Activated CD4-positive, alpha-beta T cell treated with anti-CD3 and anti-CD28 coated beads, Interleukin-2, amount 50 U/mL, for 16 hours (primary cell): ENCODE data around the gene PCDHGA1.
"Not testable (repeated sequence)": the region's sequence is repeated elsewhere in the genome, so short reads cannot be mapped to it uniquely, and the experiment has no call there.

Source experiments
- DNase-seq: peaks from one replicate; pipeline ENCODE4 v3.0.0-alpha.2; 2020

PCDHGA1 gene

DNA sequence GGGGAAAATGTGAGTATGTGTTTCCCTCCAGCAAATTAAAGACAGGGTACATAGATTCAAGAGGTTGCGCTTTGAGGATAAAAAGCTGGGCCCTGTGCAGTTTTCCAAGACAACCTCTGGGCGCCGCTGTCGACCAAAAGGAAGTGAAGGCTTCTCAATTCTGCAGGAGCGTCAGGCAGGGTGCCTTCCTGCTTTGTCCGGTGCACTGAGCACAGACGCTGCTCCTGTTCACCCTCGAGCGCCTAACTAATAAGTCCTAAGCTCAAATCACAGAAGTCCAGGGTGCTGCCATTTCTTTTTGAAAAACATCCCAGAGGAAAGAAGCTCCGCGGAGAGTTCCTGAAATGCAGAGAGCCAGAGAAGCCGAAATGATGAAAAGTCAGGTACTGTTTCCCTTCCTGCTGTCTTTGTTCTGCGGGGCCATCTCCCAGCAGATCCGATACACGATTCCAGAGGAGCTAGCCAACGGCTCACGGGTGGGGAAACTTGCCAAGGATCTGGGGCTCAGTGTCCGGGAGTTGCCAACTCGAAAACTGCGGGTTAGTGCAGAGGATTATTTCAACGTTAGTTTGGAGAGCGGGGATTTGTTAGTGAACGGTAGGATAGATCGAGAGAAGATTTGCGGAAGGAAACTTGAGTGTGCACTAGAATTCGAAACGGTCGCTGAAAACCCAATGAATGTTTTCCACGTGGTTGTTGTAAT, 19.8 kb downstream of the PCDHGA1 start, which contains the start of gene PCDHGB1:
Gene PCDHGB1, plus strand, starts transcription at position 183 of the 703 bp plus-strand sequence. Its CDS starts 162 bp downstream, at position 345.
- peak; percentile 21 for DNase-seq

GRCh38 chr5:141351591-141351990, 21.3 kb downstream of the PCDHGA1 start:
- DNase-seq = no peak

DNA sequence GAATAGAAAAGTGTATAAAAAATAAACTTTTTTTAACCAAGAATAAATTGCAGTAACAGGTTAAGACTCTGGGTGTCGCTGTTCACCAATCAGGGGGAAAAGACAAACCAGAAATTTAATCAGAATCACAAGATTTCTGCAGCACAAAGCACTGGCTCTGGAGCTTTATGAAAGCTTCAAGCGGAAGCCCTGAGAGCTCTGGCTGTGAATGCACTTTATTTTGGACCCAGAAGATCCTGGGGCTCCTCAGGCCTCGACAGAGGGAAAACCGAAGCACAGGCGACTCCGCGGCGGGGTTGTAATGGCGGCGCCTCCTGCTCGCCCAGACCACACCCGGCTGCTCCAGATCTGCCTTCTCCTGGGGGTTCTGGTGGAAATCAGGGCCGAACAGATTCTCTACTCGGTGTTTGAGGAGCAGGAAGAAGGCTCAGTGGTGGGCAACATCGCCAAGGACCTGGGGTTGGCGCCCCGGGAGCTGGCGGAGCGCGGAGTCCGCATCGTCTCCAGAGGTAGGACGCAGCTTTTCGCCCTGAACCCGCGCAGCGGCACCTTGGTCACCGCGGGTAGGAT, 24.7 kb downstream of the PCDHGA1 start, which contains the start of gene PCDHGA4:
Gene PCDHGA4, plus strand, starts transcription at position 122 of the 570 bp plus-strand sequence. Its CDS starts 87 bp downstream, at position 209.
- DNase-seq = no peak

- no peak for DNase-seq
These were observed 25.3 kb downstream of the PCDHGA1 start for GRCh38 chr5:141355641-141356040.

- no peak for DNase-seq
These were observed 25.8 kb downstream of the PCDHGA1 start for GRCh38 chr5:141356133-141356532.

DNA sequence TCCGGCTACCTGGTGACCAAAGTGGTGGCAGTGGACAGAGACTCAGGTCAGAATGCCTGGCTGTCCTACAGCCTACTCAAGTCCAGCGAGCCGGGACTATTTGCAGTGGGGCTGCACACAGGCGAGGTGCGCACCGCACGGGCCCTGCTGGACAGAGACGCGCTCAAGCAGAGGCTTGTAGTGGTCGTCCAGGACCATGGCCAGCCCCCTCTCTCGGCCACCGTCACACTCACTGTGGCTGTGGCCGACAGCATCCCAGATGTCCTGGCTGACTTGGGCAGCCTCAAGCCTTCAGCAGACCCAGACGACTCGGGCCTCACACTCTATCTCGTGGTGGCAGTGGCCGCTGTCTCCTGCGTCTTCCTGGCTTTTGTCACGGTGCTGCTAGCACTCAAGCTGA, 26.6 kb downstream of the PCDHGA1 start:
- DNase-seq = no peak

- no peak for DNase-seq
These were observed 29.6 kb downstream of the PCDHGA1 start, which contains the start of gene PCDHGB2 for GRCh38 chr5:141359790-141360426. Gene PCDHGB2, plus strand, starts transcription at chr5:141359994. Its CDS starts 142 bp downstream, at chr5:141360136.

DNA sequence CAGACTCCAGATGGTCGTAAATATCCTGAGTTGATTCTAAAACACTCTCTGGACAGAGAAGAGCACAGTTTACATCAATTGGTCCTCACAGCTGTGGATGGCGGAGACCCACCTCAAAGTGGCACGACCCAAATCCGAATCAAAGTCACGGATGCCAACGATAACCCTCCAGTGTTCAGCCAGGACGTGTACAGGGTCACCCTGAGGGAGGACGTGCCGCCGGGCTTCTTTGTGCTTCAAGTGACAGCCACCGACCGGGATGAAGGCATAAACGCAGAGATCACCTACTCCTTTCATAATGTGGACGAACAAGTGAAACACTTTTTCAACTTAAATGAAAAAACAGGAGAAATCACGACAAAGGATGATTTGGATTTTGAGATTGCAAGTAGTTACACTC, 30.4 kb downstream of the PCDHGA1 start:
- no peak for DNase-seq

DNA sequence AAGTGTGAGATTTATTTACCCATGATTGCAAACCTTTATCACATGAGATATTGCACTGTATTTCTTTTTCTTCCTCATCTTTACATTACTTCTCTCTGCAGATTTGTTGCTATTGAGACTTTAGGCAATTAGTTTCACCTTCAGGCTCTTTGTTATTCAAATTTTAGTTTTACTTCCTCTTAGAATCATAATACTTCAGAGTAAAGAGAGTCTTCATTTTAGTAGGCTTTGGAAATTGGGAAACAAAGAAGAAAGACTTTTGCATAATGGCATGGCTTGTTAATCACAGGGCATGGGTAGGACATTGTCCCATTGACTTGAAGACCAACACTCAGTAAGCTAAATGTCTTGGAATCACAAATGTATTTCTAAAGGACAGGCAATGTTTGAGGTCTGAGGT, 32.4 kb downstream of the PCDHGA1 start:
- DNase-seq = no peak

GRCh38 chr5:141363952-141364660, 33.8 kb downstream of the PCDHGA1 start, which contains the start of gene PCDHGA5:
Gene PCDHGA5, plus strand, starts transcription at chr5:141364162. Its CDS starts 169 bp downstream, at chr5:141364331.
- DNase-seq = no peak

DNA sequence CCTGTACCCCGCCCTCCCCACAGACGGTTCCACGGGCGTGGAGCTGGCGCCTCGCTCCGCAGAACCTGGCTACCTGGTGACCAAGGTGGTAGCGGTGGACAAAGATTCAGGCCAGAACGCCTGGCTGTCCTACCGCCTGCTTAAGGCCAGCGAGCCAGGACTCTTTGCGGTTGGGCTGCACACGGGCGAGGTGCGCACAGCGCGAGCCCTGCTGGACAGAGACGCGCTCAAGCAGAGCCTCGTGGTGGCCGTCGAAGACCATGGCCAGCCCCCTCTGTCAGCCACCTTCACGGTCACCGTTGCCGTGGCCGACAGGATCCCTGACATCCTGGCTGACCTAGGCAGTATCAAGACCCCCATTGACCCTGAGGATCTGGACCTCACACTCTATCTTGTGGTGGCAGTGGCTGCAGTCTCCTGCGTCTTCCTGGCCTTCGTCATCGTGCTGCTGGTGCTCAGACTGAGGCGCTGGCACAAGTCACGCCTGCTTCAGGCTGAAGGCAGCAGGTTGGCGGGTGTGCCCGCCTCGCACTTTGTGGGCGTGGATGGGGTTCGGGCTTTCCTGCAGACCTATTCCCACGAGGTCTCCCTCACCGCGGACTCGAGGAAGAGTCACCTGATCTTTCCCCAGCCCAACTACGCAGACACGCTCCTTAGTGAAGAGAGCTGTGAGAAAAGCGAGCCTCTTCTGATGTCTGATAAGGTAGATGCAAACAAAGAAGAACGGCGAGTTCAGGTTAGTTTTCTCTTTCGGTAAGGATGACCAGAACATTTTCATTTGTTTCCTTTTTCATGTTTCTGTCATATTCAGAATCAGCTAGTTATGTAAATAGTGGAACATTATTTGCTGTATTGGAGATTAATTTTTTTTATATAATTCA, 35.9 kb downstream of the PCDHGA1 start:
- DNase-seq = no peak

- DNase-seq = peak; percentile 32
These were observed 39.9 kb downstream of the PCDHGA1 start, which contains the start of gene PCDHGB3 for GRCh38 chr5:141369994-141370848. Gene PCDHGB3, plus strand, starts transcription at chr5:141370242. Its CDS starts 153 bp downstream, at chr5:141370395.

GRCh38 chr5:141371572-141372475, 41.5 kb downstream of the PCDHGA1 start:
- no peak for DNase-seq

- peak; percentile 6 for DNase-seq
These were observed 43.5 kb downstream of the PCDHGA1 start, which contains the start of gene PCDHGA6 for GRCh38 chr5:141373673-141374317. Gene PCDHGA6, plus strand, starts transcription at chr5:141373891. Its CDS starts 193 bp downstream, at chr5:141374084.

DNA sequence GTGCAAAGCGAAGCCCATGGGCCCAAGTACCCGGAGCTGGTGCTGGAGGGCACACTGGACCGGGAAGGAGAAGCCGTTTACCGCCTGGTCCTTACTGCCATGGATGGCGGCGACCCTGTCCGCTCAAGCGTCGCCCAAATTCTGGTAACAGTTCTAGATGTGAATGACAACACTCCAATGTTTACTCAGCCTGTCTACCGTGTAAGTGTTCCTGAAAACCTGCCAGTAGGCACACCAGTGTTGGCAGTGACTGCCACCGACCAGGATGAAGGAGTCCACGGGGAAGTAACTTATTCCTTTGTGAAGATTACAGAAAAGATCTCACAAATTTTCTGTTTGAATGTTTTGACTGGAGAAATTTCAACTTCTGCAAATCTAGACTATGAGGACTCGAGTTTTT, 44.3 kb downstream of the PCDHGA1 start:
- no peak for DNase-seq

DNA sequence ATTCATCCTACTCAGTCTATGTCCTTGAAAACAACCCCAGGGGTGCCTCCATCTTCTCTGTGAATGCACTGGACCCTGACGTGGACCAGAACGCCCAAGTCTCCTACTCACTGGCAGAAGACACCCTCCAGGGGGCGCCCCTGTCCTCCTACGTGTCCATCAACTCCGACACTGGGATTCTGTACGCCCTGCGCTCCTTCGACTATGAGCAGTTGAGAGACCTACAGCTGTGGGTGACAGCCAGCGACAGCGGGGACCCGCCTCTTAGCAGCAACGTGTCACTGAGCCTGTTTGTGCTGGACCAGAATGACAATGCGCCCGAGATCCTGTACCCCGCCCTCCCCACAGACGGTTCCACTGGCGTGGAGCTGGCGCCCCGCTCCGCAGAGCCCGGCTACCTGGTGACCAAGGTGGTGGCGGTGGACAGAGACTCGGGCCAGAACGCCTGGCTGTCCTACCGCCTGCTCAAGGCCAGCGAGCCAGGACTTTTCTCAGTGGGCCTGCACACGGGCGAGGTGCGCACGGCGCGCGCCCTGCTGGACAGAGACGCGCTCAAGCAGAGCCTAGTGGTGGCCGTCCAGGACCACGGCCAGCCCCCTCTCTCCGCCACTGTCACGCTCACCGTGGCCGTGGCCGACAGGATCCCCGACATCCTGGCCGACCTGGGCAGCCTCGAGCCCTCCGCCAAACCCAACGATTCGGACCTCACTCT, 45.3 kb downstream of the PCDHGA1 start:
- DNase-seq = not testable (repeated sequence)

GRCh38 chr5:141382469-141383294, 52.4 kb downstream of the PCDHGA1 start, which contains the start of gene PCDHGA7:
Gene PCDHGA7, plus strand, starts transcription at chr5:141382742. Its CDS starts 158 bp downstream, at chr5:141382900.
- no peak for DNase-seq
